Neural cell (in vitro differentiated cells): Measurements from ENCODE around the gene CACNA1E. TPM values are rescaled to one million over a fixed set of nuclear protein-coding genes. Genes with fewer than 3 reads are reported as not detected.

Source experiments
- H2AFZ ChIP-seq: fragments of 200-600, 300-800 bp; sonication (generic), shearing (Covaris generic); 2 replicates; pipeline ENCODE4 v1.6.0; 2014; ENCODE audit warnings: low read depth, mild to moderate bottlenecking, antibody characterized with exemption, low read length, moderate library complexity
- H3F3A ChIP-seq: fragments of 200-600 bp; shearing (Covaris generic); 2 replicates; pipeline ENCODE4 v1.6.1; 2016; ENCODE audit warnings: mild to moderate bottlenecking, moderate library complexity, mixed read lengths, antibody characterized with exemption, low read length; ENCODE audit not compliant: insufficient read depth, poor library complexity, severe bottlenecking
- H3K27ac ChIP-seq: fragments of 200-600, 300-800 bp; sonication (generic), shearing (Covaris generic); 2 replicates; pipeline ENCODE4 v1.5.1; 2014; ENCODE audit warnings: mild to moderate bottlenecking, low read length, moderate library complexity
- H3K27me3 ChIP-seq: fragments of 300-800, 200-600 bp; sonication (generic), shearing (Covaris generic); 2 replicates; pipeline ENCODE4 v1.6.0; 2014; ENCODE audit warnings: mild to moderate bottlenecking, low read depth, low read length, moderate library complexity; ENCODE audit not compliant: insufficient read depth
- H3K36me3 ChIP-seq: fragments of 300-800, 200-600 bp; sonication (generic), shearing (Covaris generic); 2 replicates; pipeline ENCODE4 v1.5.1; 2014; ENCODE audit warnings: mild to moderate bottlenecking, antibody characterized with exemption, low read length, moderate library complexity; ENCODE audit not compliant: insufficient read depth
- H3K4me2 ChIP-seq: fragments of 300-800, 200-600 bp; sonication (generic), shearing (Covaris generic); 2 replicates; pipeline ENCODE4 v1.6.0; 2014; ENCODE audit warnings: mild to moderate bottlenecking, low read length
- H3K4me3 ChIP-seq: fragments of 300-800, 200-600 bp; sonication (generic), shearing (Covaris generic); 2 replicates; pipeline ENCODE4 v1.5.1; 2014; ENCODE audit warnings: mild to moderate bottlenecking, low read length, moderate library complexity
- H3K79me2 ChIP-seq: fragments of 200-600 bp; shearing (Covaris generic); replicated peaks from 2 replicates; pipeline ENCODE4 v1.6.0; 2014; ENCODE audit warnings: mild to moderate bottlenecking, low read length, moderate library complexity; ENCODE audit not compliant: insufficient read depth
- H3K9ac ChIP-seq: fragments of 300-800, 200-600 bp; sonication (generic), shearing (Covaris generic); 2 replicates; pipeline ENCODE4 v1.6.1; 2016; ENCODE audit warnings: mild to moderate bottlenecking, low read length, mixed read lengths
- H3K9me2 ChIP-seq: fragments of 200-600 bp; shearing (Covaris generic); 2 replicates; pipeline ENCODE4 v1.6.1; 2016; ENCODE audit warnings: mild to moderate bottlenecking, low read length, mixed read lengths; ENCODE audit not compliant: insufficient read depth
- H3K9me3 ChIP-seq: fragments of 200-600, 300-800 bp; sonication (generic), shearing (Covaris generic); 2 replicates; pipeline ENCODE4 v1.6.1; 2016; ENCODE audit warnings: mild to moderate bottlenecking, mixed run types, low read length, moderate library complexity, mixed read lengths
- H4K20me1 ChIP-seq: fragments of 200-600 bp; shearing (Covaris generic); 2 replicates; pipeline ENCODE4 v1.6.1; 2016; ENCODE audit warnings: mild to moderate bottlenecking, mixed run types; ENCODE audit not compliant: insufficient read depth
- EP300 ChIP-seq: fragments of 450-650 bp; conservative IDR thresholded peaks from 2 replicates; pipeline ENCODE4 v1.6.1; 2014; ENCODE audit warnings: antibody characterized with exemption, mild to moderate bottlenecking, moderate library complexity; ENCODE audit not compliant: poor library complexity, severe bottlenecking
- EZH2 ChIP-seq: fragments of 200-600, 300-800 bp; shearing (Covaris generic), sonication (generic); IDR thresholded peaks from 2 replicates; pipeline ENCODE4 v1.6.1; 2014; ENCODE audit warnings: antibody characterized with exemption, low read length, borderline replicate concordance, mild to moderate bottlenecking; ENCODE audit not compliant: insufficient read depth, poor library complexity, severe bottlenecking
- MXI1 ChIP-seq: fragments of 450-650 bp; conservative IDR thresholded peaks from 2 replicates; pipeline ENCODE4 v1.6.1; 2014; ENCODE audit warnings: antibody characterized with exemption, mild to moderate bottlenecking; ENCODE audit not compliant: poor library complexity, severe bottlenecking
- POLR2AphosphoS5 ChIP-seq: IDR thresholded peaks from 2 replicates; pipeline ENCODE4 v1.6.1; 2012
- RAD21 ChIP-seq: fragments of 450-650 bp; conservative IDR thresholded peaks from 2 replicates; pipeline ENCODE4 v1.6.1; 2014; ENCODE audit warnings: antibody characterized with exemption, mild to moderate bottlenecking, moderate library complexity
- SMC3 ChIP-seq: fragments of 450-650 bp; conservative IDR thresholded peaks from 2 replicates; pipeline ENCODE4 v1.6.1; 2014; ENCODE audit warnings: antibody characterized with exemption, mild to moderate bottlenecking, moderate library complexity; ENCODE audit not compliant: poor library complexity
- TAF1 ChIP-seq: IDR thresholded peaks from 2 replicates; pipeline ENCODE4 v1.6.1; 2012; ENCODE audit warnings: low read depth
- polyA plus RNA-seq: library from polyadenylated mRNA; depleted of rRNA; stranded (reverse); fragments of >200 nt; gene quantifications from 2 replicates; pipeline ENCODE4 v1.2.3, GENCODE V29; 2014
- TF ChIP-seq, protein P1 (sequence below): IDR thresholded peaks from 2 replicates; pipeline ENCODE4 v1.6.1; 2012; ENCODE audit warnings: borderline replicate concordance
- TF ChIP-seq, protein P2 (sequence below): fragments of 450-650 bp; IDR thresholded peaks from 2 replicates; pipeline ENCODE4 v1.5.1; 2014; ENCODE audit warnings: antibody characterized with exemption, mild to moderate bottlenecking, moderate library complexity; ENCODE audit not compliant: poor library complexity, severe bottlenecking

CACNA1E gene
- polyA plus RNA-seq, 1 donor from 2014 or later: 29.5 TPM

GRCh38 chr1:181674617-181675016, 191.3 kb downstream of the CACNA1E start:
- H3K27ac ChIP-seq: no peak overlapping the region
- no peaks in the 10 kb centered on the region for H3K36me3 ChIP-seq
- no peak for TF ChIP-seq MXI1
- no peak for TF ChIP-seq SMC3
- TF ChIP-seq, protein P1, sequence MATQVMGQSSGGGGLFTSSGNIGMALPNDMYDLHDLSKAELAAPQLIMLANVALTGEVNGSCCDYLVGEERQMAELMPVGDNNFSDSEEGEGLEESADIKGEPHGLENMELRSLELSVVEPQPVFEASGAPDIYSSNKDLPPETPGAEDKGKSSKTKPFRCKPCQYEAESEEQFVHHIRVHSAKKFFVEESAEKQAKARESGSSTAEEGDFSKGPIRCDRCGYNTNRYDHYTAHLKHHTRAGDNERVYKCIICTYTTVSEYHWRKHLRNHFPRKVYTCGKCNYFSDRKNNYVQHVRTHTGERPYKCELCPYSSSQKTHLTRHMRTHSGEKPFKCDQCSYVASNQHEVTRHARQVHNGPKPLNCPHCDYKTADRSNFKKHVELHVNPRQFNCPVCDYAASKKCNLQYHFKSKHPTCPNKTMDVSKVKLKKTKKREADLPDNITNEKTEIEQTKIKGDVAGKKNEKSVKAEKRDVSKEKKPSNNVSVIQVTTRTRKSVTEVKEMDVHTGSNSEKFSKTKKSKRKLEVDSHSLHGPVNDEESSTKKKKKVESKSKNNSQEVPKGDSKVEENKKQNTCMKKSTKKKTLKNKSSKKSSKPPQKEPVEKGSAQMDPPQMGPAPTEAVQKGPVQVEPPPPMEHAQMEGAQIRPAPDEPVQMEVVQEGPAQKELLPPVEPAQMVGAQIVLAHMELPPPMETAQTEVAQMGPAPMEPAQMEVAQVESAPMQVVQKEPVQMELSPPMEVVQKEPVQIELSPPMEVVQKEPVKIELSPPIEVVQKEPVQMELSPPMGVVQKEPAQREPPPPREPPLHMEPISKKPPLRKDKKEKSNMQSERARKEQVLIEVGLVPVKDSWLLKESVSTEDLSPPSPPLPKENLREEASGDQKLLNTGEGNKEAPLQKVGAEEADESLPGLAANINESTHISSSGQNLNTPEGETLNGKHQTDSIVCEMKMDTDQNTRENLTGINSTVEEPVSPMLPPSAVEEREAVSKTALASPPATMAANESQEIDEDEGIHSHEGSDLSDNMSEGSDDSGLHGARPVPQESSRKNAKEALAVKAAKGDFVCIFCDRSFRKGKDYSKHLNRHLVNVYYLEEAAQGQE: no peak
- no peak for TF ChIP-seq TAF1
- TF ChIP-seq EP300: no peak
- TF ChIP-seq EZH2: no peak
- TF ChIP-seq, protein P2, sequence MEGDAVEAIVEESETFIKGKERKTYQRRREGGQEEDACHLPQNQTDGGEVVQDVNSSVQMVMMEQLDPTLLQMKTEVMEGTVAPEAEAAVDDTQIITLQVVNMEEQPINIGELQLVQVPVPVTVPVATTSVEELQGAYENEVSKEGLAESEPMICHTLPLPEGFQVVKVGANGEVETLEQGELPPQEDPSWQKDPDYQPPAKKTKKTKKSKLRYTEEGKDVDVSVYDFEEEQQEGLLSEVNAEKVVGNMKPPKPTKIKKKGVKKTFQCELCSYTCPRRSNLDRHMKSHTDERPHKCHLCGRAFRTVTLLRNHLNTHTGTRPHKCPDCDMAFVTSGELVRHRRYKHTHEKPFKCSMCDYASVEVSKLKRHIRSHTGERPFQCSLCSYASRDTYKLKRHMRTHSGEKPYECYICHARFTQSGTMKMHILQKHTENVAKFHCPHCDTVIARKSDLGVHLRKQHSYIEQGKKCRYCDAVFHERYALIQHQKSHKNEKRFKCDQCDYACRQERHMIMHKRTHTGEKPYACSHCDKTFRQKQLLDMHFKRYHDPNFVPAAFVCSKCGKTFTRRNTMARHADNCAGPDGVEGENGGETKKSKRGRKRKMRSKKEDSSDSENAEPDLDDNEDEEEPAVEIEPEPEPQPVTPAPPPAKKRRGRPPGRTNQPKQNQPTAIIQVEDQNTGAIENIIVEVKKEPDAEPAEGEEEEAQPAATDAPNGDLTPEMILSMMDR: no peak
- no peak for TF ChIP-seq POLR2AphosphoS5
- TF ChIP-seq RAD21: no peak
- H2AFZ ChIP-seq: no peak overlapping the region
- no peaks in the 10 kb centered on the region for H3K79me2 ChIP-seq
- no peaks in the 10 kb centered on the region for H3F3A ChIP-seq
- no peak overlapping the region for H3K9ac ChIP-seq
- H3K4me3 ChIP-seq: no peak overlapping the region
- no peaks in the 10 kb centered on the region for H3K9me2 ChIP-seq
- H3K27me3 ChIP-seq: no peaks in the 10 kb centered on the region
- no peaks in the 10 kb centered on the region for H4K20me1 ChIP-seq
- no peak overlapping the region for H3K4me2 ChIP-seq
- no peaks in the 10 kb centered on the region for H3K9me3 ChIP-seq

- Histone ChIP-seq H3F3A (no peaks in the 10 kb centered on the region), H3K9me3 (no peaks in the 10 kb centered on the region), H3K27ac (no peak overlapping the region), H4K20me1 (no peaks in the 10 kb centered on the region), H2AFZ (no peak overlapping the region), H3K9me2 (no peaks in the 10 kb centered on the region), H3K4me2 (no peak overlapping the region), H3K36me3 (no peaks in the 10 kb centered on the region), H3K4me3 (peak overlapping the region; percentile 26), H3K79me2 (no peaks in the 10 kb centered on the region), H3K9ac (peak overlapping the region; percentile 4), H3K27me3 (no peaks in the 10 kb centered on the region)
- TF ChIP-seq TAF1 (no peak), SMC3 (no peak), EZH2 (no peak)
Measured at GRCh38 chr1:181675091-181675917, 192.0 kb downstream of the CACNA1E start.
